DMS153 treated with DMSO at 0.1 percent for 48 hours (cell line): ENCODE data around the gene CYTH4.

Experiments used
- DNase-seq: peaks from one replicate; lab custom pipeline; 2025; ENCODE audit not compliant: unreplicated experiment; lab: John Stamatoyannopoulos, UW

Gene CYTH4

DNA sequence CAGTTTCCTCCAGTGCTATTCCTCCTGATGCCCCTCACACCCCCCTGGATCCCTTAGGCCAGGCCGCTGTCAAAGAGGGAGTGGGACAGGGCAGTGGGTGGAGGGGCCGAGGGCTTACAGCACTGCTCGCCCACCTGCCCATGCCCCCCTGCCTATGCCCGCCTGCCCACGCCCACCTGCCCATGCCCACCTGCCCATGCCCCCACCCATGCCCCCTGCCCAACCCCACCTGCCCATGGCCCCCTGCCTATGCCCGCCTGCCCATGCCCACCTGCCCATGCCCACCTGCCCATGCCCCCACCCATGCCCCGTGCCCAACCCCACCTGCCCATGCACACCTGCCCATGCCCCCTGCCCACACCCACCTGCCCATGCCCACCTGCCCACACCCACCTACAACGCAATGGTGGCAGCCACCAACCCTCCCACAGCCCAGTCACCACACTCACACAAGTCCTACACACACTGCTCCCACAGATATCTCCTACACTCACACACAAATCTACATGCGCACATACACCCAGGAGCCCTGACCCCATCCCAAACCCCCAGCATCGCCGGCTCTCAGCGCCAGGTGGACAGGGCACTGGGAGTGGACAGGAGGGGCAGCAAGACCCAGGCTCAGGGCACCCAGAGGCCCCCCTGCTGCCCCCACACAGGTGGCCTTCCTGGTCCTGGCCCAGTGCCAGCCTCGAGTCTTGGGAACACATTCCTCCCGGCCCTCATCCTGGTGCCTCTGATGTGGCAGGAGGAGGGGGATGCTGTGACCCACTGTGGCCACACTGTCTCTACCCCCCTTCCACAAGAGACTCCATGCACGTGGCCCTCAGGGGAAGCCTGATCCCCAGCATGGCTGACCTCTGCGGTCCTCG, 61.8 kb downstream of the CYTH4 start:
- no peak for DNase-seq

DNA sequence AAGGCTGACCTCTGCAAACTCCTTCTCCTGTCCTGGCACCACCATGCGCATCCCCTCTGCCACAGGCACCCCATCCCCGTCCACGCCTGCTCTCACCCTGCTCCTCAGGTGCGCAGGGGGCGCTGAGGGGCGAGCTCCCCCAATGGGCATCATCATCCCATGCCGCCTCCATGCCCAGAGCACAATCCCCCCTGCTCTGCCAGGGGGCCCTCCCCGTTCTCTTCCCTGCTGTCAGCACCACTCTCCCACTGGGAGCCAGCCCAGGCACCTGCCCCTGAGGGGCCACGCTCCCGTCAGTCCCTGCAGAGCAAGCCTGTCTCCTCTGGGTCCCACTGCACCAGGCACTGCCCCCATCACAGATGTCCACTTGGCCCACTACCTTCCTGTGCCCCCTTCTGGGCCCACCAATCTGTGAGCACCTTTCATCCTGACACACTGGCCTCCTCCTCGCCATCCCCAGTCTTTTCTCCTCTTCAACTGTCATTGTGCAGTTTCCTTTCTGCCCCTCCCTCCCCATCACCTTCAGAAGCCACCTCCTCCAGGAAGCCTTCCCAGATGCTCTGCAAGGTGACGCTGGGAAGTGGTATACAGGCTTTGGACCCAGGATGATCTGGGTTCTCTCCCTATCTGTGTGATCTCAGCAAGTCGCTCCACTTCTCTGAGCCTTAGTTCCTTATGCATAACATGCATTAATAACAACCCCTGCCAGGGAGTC, 62.6 kb downstream of the CYTH4 start:
- DNase-seq = no peak

DNA sequence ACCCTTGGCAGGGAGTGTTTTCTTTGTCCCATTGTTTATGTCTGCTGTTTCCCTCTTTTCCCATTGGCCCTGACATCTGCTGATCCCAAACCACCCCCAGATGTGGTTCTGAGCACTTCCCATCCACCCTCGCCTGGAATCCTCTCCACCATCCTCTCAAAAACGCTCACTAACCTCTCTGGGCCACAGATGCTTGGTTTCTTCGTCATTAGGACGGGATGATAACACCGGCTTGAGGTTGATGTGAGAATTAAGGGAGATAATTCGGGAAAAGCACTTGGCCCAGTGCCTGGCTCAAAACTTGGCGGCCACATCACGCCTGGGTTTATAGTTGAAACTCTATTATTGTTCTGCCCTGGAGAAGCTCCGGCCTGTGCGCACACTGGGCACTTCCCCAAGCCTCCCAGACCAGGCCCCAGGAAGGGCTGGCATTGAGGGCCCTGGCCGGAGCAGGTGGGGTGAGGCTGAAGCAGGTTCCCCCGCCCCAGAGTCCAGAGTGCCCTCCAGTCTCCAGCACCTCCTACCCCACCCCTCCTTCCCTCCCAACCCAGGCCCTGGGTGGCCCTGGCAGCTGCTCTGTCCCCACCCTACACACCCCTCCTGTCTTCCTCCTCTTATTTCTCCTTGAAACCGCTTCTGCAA, 63.7 kb downstream of the CYTH4 start:
- DNase-seq = no peak

DNA sequence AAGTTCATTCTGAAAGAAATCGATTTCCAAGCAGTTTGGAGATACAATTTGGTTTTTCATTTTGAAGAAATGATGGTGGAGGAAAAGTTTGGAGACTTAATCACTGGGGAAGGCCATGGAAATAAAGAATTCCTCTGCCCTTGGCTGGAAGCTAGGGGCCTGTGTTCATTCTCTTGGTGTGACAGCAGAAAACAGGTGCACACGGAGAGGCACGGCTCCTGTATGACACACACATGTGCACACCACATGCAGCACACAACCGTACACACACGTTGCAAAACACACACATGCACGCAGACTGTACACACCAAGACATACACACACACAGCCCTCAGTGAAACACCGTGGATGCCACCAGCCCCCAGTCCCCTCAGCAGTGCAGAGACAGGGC, 64.2 kb downstream of the CYTH4 start:
- no peak for DNase-seq

DNA sequence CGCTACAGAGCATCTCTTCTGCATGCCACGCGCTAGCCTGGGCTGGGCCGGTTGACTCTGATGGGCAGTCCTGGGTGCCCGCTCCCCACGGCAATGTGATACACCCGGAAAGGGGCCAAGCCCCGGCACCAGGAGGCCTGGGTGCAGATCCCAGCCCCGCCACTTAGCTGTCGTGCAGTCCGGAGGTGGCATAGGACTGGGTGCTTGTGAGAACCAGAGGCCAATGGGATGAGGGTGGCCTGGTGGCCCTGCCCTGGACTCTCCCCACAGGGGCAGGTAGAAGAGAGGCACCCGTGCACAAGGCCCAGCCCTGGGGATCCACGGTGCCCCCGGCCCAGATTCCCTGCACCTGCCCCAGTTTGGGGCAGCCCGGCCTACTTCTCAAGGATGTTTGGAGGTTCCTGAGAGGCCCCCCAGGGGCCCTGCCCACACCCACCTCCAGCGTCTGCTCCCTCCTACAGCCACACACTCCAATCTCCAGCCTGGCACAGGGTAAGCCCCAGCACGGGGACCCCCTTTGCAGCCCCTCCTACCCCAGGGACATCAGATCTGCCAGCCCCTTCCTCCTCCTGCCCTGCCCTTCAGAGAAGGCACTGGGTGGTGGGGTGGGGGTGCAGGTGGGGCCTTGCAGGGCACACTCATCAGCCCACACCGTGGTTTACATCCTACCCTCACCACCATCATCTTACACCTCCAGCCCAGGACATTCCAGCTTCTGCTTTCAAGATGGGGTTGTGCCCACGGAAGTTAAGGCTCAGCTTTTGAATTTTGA, 66.9 kb downstream of the CYTH4 start:
- no peak for DNase-seq

DNA sequence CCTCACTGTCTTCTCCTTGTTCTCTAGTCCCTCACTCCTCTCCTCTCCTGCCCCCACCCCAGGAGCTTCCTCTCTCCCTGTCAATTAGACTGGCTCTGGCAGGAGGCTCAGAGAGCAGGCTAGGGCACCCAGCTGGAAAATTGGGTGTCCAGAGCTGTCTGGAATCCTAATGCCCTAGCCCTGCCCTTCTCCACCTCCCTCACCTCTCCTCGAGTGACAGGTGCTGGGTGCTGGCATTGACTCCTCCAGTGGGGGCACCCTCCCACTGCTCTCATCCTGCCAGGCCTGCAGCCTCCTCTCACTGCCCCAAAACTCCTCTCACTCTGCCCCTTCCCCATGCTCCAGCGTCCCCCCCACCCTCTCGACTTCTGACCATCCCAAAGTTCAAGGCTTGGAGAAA, 68.9 kb downstream of the CYTH4 start:
- no peak for DNase-seq

DNA sequence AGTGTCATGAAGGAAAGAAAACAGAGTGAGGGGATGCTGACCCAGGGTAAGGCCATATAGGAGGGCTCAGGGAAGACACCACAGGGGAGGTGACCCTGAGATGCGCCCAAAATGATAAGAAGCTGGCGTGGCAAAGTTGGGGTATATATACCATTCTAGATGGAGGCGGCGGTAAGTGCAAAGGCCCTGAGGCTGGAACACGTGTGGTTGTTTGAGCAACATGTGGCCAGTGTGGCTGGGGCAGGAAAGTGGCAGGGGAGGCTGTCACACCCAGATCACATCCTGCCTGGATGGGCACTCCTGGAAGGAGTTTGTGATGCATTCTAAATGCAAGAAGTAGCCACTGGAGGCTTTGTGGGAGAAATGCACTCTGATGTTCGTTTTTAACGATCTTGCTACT, 70.2 kb downstream of the CYTH4 start:
- DNase-seq = no peak

DNA sequence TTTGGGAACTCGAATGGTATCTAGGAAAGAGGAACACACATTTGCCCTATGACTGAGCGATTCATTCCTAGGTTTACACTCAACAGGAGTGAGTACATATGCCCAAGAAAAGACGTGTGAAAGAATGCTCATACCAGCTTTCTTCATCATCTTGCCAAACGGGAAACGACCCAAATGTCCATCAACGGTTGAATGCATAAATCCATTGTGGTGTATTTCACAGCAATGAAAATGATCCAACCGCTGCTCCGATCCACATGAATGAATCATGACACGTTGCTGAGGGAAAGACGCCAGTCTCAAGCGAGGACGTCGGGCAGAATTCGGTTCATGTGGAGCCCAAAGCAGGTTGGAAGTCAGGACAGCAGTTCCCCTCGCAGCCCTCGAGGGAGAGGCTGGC, 71.5 kb downstream of the CYTH4 start:
- no peak for DNase-seq

DNA sequence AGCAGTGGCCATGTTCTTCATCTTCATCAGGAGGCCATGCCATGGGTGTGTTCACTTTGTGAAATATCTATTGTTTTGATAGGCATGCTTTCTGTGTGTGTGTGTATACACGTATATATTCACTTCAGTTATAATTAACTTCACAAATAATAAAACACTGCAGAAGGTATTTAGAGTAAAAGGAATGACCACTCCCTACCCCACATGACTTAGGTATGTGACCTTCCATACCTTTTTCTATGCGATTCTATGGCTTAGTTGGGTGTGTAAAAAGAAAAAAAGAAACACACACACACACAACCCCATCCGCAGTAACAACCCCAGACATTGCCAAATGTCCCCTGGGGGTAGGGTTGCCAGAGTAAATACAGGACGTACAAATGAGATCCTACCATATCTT, 72.0 kb downstream of the CYTH4 start:
- DNase-seq = no peak

DNA sequence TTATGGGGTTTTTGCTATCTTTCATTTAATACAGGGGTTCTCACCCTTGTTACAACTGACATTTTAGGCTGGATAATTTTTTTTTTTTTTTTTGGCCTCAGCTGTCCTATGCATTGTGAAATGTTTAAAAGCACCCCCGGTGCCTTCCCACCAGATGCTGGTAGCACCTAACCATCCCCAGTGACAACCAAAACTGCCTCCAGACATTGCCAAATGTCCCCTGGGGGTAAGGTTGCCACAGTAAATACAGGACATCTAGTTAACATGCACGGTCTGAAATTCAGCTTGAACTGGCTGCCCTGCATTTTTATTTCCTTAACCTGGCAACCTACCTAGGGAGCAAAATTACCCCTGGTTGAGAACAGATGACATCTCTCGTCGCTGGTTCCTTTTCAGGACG, 72.4 kb downstream of the CYTH4 start:
- no peak for DNase-seq

DNA sequence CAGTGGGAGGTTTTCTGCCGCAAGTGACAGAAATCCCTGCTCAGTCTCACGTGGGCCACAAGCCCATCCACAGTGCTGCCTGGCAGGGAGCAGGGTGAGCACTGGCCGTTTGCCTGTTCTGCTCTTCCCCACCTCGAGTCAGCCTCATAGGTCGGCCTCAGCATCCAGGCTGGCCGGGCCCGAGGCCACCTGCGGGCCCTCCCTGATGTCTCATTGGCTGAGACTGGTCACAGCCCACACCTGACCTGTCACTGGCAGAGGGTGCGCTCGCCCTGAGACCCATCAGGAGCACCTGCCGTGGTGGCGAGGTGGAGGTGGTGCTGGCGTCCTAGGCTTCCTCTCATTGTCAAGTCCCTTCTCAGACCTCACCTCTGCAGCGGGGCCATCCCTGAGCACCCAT, 72.9 kb downstream of the CYTH4 start:
- DNase-seq = no peak

DNA sequence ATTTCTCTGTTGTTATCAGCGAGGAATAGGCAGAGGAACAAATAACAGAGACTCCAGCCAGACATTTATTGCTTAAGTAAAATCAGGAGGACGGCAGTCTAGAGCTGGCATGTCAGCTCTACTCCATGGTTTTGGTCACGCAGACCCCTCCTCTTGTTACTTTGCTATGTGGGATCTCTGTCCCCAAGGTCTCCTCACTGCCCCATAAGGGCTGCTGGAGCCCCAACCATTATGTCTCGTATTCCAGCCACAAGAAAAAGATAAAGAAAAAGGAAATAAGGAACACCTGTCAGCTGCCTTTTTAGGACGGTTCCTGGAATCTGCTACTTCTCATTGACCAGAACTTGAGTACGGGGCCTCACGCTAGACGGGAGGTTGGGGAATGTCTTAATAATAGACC, 74.6 kb downstream of the CYTH4 start:
- no peak for DNase-seq

DNA sequence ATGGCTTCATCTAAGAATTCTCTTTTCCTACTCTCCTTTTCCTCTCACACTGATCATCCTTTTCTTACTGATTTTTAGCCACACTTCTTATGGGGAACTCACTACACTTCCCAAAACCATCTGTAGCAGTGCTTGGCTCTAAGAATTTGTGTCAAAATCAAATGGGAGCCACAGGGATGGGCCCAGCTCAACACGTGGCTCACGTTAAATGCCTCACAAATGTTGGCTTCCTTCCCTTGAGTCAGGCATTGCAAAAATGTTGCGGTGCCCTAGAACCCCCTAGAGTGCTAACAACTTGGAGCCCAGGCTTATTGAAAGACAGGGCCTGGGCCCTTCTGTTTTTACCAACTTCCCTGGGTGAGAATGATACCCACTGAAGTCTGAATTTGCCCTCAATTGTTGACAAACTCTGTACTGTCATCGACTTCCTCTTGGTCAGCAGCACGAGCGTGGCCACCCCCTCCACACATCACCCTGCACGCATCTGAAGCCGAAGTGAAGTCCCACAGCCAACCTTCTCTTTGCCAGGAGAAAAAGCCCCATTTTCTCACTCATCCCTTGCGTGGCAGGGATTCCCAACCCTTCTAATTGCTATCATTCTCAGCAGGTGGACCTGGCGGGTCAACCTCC, 75.3 kb downstream of the CYTH4 start:
- DNase-seq = no peak

DNA sequence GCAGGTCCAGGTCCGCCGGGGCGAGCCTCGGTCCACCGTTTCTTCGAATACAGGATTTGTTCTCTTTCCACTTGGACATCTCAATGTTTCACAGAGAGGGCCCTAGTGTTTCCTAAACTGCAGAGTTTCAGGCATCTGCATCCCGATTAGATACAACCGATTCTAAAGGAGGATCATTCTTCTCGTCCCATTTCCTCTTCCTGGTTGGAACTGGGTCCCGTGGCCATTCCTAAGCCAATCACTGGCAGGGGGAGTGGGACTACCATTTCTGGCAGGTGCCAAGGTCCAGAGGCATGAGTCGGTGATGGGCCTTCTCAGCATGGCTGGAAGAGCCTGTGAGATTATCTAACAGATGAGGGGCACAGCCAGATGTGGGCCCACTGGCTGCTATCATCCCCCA, 76.1 kb downstream of the CYTH4 start:
- no peak for DNase-seq

DNA sequence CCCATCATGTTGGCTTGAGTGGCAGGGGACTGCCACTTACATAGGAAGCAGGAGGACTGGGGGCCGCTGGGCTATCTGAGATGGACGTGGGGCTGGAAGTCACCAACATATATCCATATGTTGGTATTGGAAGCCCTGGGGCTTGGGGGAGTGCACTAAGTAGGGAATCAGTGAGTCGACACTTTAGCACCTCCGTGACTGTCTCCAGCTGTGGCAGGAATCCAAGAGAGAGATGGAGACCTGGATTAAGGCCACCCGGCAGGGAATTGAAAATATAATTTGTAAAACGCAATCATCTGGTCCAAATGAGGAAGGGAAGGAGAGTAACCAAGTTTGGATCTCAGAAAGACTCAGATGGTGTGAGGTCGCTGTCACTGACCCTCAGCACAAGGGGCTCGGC, 76.6 kb downstream of the CYTH4 start:
- no peak for DNase-seq

DNA sequence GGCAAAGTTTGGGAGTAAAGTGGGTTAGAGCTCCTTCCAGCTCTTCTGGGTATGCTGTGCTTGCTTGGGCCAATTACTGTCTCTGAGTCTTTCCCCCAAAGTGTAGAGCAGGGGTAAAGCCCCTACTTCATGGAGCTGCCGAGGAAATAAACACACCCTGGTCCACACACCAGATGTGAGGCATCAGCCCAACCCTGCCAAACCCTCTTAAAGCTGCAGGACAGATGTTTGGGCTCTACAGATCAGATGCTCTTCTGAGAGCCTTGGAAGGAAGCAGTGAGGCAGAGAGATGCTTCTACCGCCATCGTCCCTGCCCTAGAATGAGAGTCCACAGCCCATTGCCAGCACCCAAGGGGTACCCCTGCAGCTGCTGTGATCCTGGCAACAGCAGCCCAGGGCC, 80.3 kb downstream of the CYTH4 start:
- DNase-seq = no peak

DNA sequence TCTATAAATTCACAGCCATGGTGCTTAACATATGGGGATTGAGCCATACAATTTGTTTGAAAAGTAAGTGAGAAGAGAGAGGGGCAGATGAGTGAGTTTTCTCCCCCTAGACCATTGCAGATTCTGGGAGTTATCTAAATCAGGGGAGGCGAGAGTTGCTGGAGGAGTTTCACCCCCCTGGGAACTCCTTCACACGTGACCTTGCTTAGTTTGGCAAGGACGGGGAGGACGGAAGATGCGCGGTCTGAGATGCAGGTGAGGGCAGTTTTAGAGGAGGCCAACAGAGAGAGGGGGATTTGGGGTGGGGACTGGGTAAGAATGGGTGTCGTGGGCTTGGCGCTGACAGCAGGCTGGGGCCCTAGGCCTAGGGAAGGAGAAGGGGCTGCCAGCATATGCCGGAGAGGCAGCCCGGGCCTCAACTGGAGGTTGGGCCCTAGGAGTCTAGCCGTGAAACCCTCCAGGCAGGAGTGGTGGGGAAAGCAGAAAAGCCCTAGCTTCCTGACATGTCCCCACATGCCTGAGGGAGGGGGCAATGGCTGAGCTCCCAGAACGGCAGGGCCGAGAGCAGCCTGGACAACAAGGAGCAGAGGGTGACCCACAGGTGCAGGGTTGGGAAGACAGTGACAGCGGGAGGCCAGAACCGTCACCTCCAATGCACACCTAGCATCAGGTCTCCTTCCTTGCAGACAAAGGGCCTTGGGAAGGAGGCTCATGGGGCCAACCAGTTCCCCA, 81.1 kb downstream of the CYTH4 start:
- DNase-seq = no peak
